ENCODE data around the gene PCDHGC5.

The PCDHGC5 gene

GRCh38 chr5:141488591-141489561 lies at the start of gene PCDHGC5:
Gene PCDHGC5 (plus strand): TSS chr5:141489081. CDS start chr5:141489241, 160 bp downstream.
- no peak for DNase-seq

GRCh38 chr5:141439411-141440141 lies 49.3 kb upstream of the PCDHGC5 start:
- no peak for DNase-seq

- no peak for DNase-seq
Measured at GRCh38 chr5:141440341-141440740, 48.5 kb upstream of the PCDHGC5 start.

GRCh38 chr5:141441571-141442170 lies 47.2 kb upstream of the PCDHGC5 start:
- no peak for DNase-seq

- DNase-seq: no peak
Measured at GRCh38 chr5:141465351-141465750, 23.5 kb upstream of the PCDHGC5 start.

GRCh38 chr5:141475625-141476131 lies 13.2 kb upstream of the PCDHGC5 start, which contains the start of gene PCDHGC3:
Gene PCDHGC3 (plus strand): TSS chr5:141475966. CDS start chr5:141476117, 151 bp downstream.
- DNase-seq: peak; percentile 27 to 42

GRCh38 chr5:141476132-141476911 lies 12.6 kb upstream of the PCDHGC5 start:
- DNase-seq: no peak

GRCh38 chr5:141477044-141477575 lies 11.8 kb upstream of the PCDHGC5 start:
- DNase-seq: no peak

- no peak for DNase-seq
Measured at GRCh38 chr5:141477815-141478214, 11.1 kb upstream of the PCDHGC5 start.

- no peak for DNase-seq
Measured at GRCh38 chr5:141478321-141478945, 10.4 kb upstream of the PCDHGC5 start.

- DNase-seq: no peak
Measured at GRCh38 chr5:141479776-141480175, 9.1 kb upstream of the PCDHGC5 start.

GRCh38 chr5:141483902-141484301 lies 5.0 kb upstream of the PCDHGC5 start:
- DNase-seq: no peak

GRCh38 chr5:141484310-141484640 lies 4.6 kb upstream of the PCDHGC5 start:
- DNase-seq: no peak

- DNase-seq: no peak
Measured at GRCh38 chr5:141484641-141485311, 4.1 kb upstream of the PCDHGC5 start, which contains the start of gene PCDHGC4. Gene PCDHGC4 (plus strand): TSS chr5:141485030. CDS start chr5:141485174, 144 bp downstream.

- no peak for DNase-seq
Measured at GRCh38 chr5:141485321-141486055, 3.4 kb upstream of the PCDHGC5 start.

- DNase-seq: no peak
Measured at GRCh38 chr5:141486091-141486490, 2.8 kb upstream of the PCDHGC5 start.

GRCh38 chr5:141487131-141487530 lies 1.8 kb upstream of the PCDHGC5 start:
- DNase-seq: no peak

- no peak for DNase-seq
Measured at GRCh38 chr5:141489841-141490240, 960 bp downstream of the PCDHGC5 start.

GRCh38 chr5:141490271-141490670 lies 1.4 kb downstream of the PCDHGC5 start:
- no peak for DNase-seq

GRCh38 chr5:141490771-141491170 lies 1.9 kb downstream of the PCDHGC5 start:
- DNase-seq: no peak

Measured in CD4-positive, alpha-beta T cell treated with Interleukin-1 beta for 1 hour (primary cell).